Endothelial cell (in vitro differentiated cells): ENCODE measurements around the gene METTL16. TPM values are rescaled to one million over a fixed set of nuclear protein-coding genes. Genes with fewer than 3 reads are reported as not detected.

Experiments used
- DNase-seq: peaks from one replicate; pipeline ENCODE4 v3.0.0; 2021; ENCODE audit warnings: low spot score
- H3K27ac Mint-ChIP-seq: one replicate; pipeline ENCODE4 v1.8.0; 2021; ENCODE audit warnings: mixed read lengths, inconsistent platforms; ENCODE audit not compliant: unreplicated experiment
- H3K27me3 Mint-ChIP-seq: one replicate; pipeline ENCODE4 v1.8.0; 2021; ENCODE audit warnings: mild to moderate bottlenecking, moderate library complexity, mixed read lengths, inconsistent platforms; ENCODE audit not compliant: unreplicated experiment
- H3K36me3 Mint-ChIP-seq: one replicate; pipeline ENCODE4 v1.8.0; 2021; ENCODE audit warnings: mild to moderate bottlenecking, low read depth, mixed read lengths, inconsistent platforms; ENCODE audit not compliant: unreplicated experiment
- H3K4me1 Mint-ChIP-seq: one replicate; pipeline ENCODE4 v1.8.0; 2021; ENCODE audit warnings: mild to moderate bottlenecking, mixed read lengths, inconsistent platforms; ENCODE audit not compliant: unreplicated experiment
- H3K4me3 Mint-ChIP-seq: one replicate; pipeline ENCODE4 v1.8.0; 2021; ENCODE audit warnings: mild to moderate bottlenecking, mixed read lengths, inconsistent platforms; ENCODE audit not compliant: unreplicated experiment
- H3K9me3 Mint-ChIP-seq: one replicate; pipeline ENCODE4 v1.8.0; 2021; ENCODE audit warnings: mixed read lengths, inconsistent platforms; ENCODE audit not compliant: unreplicated experiment
- CTCF ChIP-seq: fragments of 200-600 bp; sonication (generic); IDR thresholded peaks from one replicate; pipeline ENCODE4 v1.5.0; 2021; ENCODE audit warnings: antibody characterized with exemption; ENCODE audit not compliant: unreplicated experiment
- total RNA-seq: library from RNA; stranded (reverse); fragmentation: NEBNext Ultra II Directional; extraction: Animal tissue kit (Norgen Biotek cat#: 25700); gene quantifications from one replicate; pipeline ENCODE4 v1.2.1, GENCODE V29; 2021; ENCODE audit not compliant: unreplicated experiment

Gene METTL16
- total RNA-seq, 1 donor from 2014 or later: 24.9 TPM

- TF ChIP-seq CTCF: no peak
- H3K27ac Mint-ChIP-seq: no peak overlapping the region
- no peaks in the 10 kb centered on the region for H3K9me3 Mint-ChIP-seq
- peak overlapping the region; percentile 21 for H3K4me3 Mint-ChIP-seq
- H3K36me3 Mint-ChIP-seq: peaks cover 25% of the 10 kb centered on the region
- DNase-seq: no peak
- no peaks in the 10 kb centered on the region for H3K4me1 Mint-ChIP-seq
- peaks cover 9% of the 10 kb centered on the region for H3K27me3 Mint-ChIP-seq
These were observed 93.1 kb downstream of the METTL16 start for GRCh38 chr17:2418572-2418971.

GRCh38 chr17:2416010-2416734 is 95.5 kb downstream of the METTL16 start:
- peak; percentile 95 for DNase-seq
- Mint-ChIP-seq H3K27ac (peak overlapping the region; percentile 42), H3K36me3 (peaks cover 25% of the 10 kb centered on the region), H3K9me3 (no peaks in the 10 kb centered on the region), H3K4me3 (peak overlapping the region; percentile 42), H3K4me1 (no peaks in the 10 kb centered on the region), H3K27me3 (peaks cover 5% of the 10 kb centered on the region)
- TF ChIP-seq CTCF: peak; percentile 92

- no peak for TF ChIP-seq CTCF
- Mint-ChIP-seq H3K36me3 (peaks cover 17% of the 10 kb centered on the region), H3K27ac (no peak overlapping the region), H3K27me3 (peaks cover 5% of the 10 kb centered on the region), H3K4me3 (no peak overlapping the region), H3K4me1 (no peaks in the 10 kb centered on the region), H3K9me3 (no peaks in the 10 kb centered on the region)
- no peak for DNase-seq
These were observed 96.6 kb downstream of the METTL16 start for GRCh38 chr17:2415081-2415480.

GRCh38 chr17:2414446-2415064 is 97.1 kb downstream of the METTL16 start:
- no peak for TF ChIP-seq CTCF
- H3K4me1 Mint-ChIP-seq: no peaks in the 10 kb centered on the region
- no peak overlapping the region for H3K27ac Mint-ChIP-seq
- H3K4me3 Mint-ChIP-seq: peak overlapping the region; percentile 11
- peaks cover 5% of the 10 kb centered on the region for H3K27me3 Mint-ChIP-seq
- no peaks in the 10 kb centered on the region for H3K9me3 Mint-ChIP-seq
- H3K36me3 Mint-ChIP-seq: peaks cover 17% of the 10 kb centered on the region
- DNase-seq: no peak

GRCh38 chr17:2412561-2413021 is 99.1 kb downstream of the METTL16 start:
- Mint-ChIP-seq H3K27me3 (peaks cover 2% of the 10 kb centered on the region), H3K36me3 (peaks cover 10% of the 10 kb centered on the region), H3K27ac (peak overlapping the region; percentile 76), H3K9me3 (no peaks in the 10 kb centered on the region), H3K4me3 (no peak overlapping the region), H3K4me1 (no peaks in the 10 kb centered on the region)
- DNase-seq: peak; percentile 29
- no peak for TF ChIP-seq CTCF
